T-helper 9 cell (primary cell): ENCODE results near the gene ATP5F1D.

Source experiments
- DNase-seq: peaks from one replicate; pipeline ENCODE4 v3.0.0-alpha.2; 2020

Gene ATP5F1D

GRCh38 chr19:1220976-1221903, 20.3 kb upstream of the ATP5F1D start:
- DNase-seq, result no peak

- DNase-seq, result no peak
These were observed 19.7 kb upstream of the ATP5F1D start for GRCh38 chr19:1221904-1222255.

GRCh38 chr19:1222394-1222793, 19.2 kb upstream of the ATP5F1D start:
- no peak for DNase-seq

- no peak for DNase-seq
These were observed 18.3 kb upstream of the ATP5F1D start for GRCh38 chr19:1223018-1223855.

GRCh38 chr19:1224047-1224825, 17.3 kb upstream of the ATP5F1D start:
- no peak for DNase-seq

- no peak for DNase-seq
These were observed 16.7 kb upstream of the ATP5F1D start for GRCh38 chr19:1224847-1225246.

- no peak for DNase-seq
These were observed 15.9 kb upstream of the ATP5F1D start for GRCh38 chr19:1225440-1226226.

GRCh38 chr19:1226227-1226518, 15.4 kb upstream of the ATP5F1D start:
- DNase-seq, result no peak

GRCh38 chr19:1226522-1227303, 14.8 kb upstream of the ATP5F1D start:
- DNase-seq, result no peak

- DNase-seq, result no peak
These were observed 14.1 kb upstream of the ATP5F1D start for GRCh38 chr19:1227304-1228054.

GRCh38 chr19:1228161-1228957, 13.2 kb upstream of the ATP5F1D start:
- DNase-seq, result no peak

- DNase-seq, result no peak
These were observed 12.3 kb upstream of the ATP5F1D start for GRCh38 chr19:1229056-1229923.

- no peak for DNase-seq
These were observed 11.4 kb upstream of the ATP5F1D start for GRCh38 chr19:1229924-1230782.

- no peak for DNase-seq
These were observed 10.6 kb upstream of the ATP5F1D start for GRCh38 chr19:1230783-1231489.

GRCh38 chr19:1231729-1232637, 9.6 kb upstream of the ATP5F1D start:
- DNase-seq, result no peak

- no peak for DNase-seq
These were observed 8.9 kb upstream of the ATP5F1D start for GRCh38 chr19:1232652-1233072.
